Measurements from ENCODE around the gene CACNA1B.
"Not testable (repeated sequence)": the region's sequence is repeated elsewhere in the genome, so short reads cannot be mapped to it uniquely, and the experiment has no call there.

CACNA1B gene

GRCh38 chr9:137988701-137989100 lies 111.1 kb downstream of the CACNA1B start:
- DNase-seq = no peak

- DNase-seq = no peak
Measured at GRCh38 chr9:137989156-137989555, 111.6 kb downstream of the CACNA1B start.

GRCh38 chr9:137989999-137990715 lies 112.6 kb downstream of the CACNA1B start:
- DNase-seq = no peak

- no peak for DNase-seq
Measured at GRCh38 chr9:138003485-138004190, 126.1 kb downstream of the CACNA1B start.

- no peak for DNase-seq
Measured at GRCh38 chr9:138006576-138007233, 129.1 kb downstream of the CACNA1B start.

- DNase-seq = no peak
Measured at GRCh38 chr9:138007566-138007917, 130.0 kb downstream of the CACNA1B start.

- DNase-seq = no peak
Measured at GRCh38 chr9:138007918-138008841, 130.6 kb downstream of the CACNA1B start.

GRCh38 chr9:138009016-138009802 lies 131.6 kb downstream of the CACNA1B start:
- DNase-seq = peak; percentile 5

- DNase-seq = peak; percentile 67
Measured at GRCh38 chr9:138009803-138010690, 132.5 kb downstream of the CACNA1B start.

- DNase-seq = no peak
Measured at GRCh38 chr9:138010861-138011260, 133.3 kb downstream of the CACNA1B start.

- no peak for DNase-seq
Measured at GRCh38 chr9:138011951-138012500, 134.4 kb downstream of the CACNA1B start.

- no peak for DNase-seq
Measured at GRCh38 chr9:138013273-138013672, 135.7 kb downstream of the CACNA1B start.

GRCh38 chr9:138013836-138014562 lies 136.4 kb downstream of the CACNA1B start:
- no peak for DNase-seq

- no peak for DNase-seq
Measured at GRCh38 chr9:138014563-138014945, 137.0 kb downstream of the CACNA1B start.

GRCh38 chr9:138015021-138015829 lies 137.6 kb downstream of the CACNA1B start:
- no peak for DNase-seq

GRCh38 chr9:138016406-138017187 lies 139.0 kb downstream of the CACNA1B start:
- no peak for DNase-seq

- DNase-seq = no peak
Measured at GRCh38 chr9:138017200-138017599, 139.6 kb downstream of the CACNA1B start.

GRCh38 chr9:138019514-138019913 lies 141.9 kb downstream of the CACNA1B start:
- not testable (repeated sequence) for DNase-seq

Data from NCI-H1694 (cell line).